Measurements from ENCODE around the gene CARHSP1.

CARHSP1 gene

GRCh38 chr16:8828541-8829165 lies 40.2 kb downstream of the CARHSP1 start:
- no peaks in the 10 kb centered on the region for H3K9me3 Mint-ChIP-seq
- peaks cover 38 to 61% of the 10 kb centered on the region in 2 donors for H3K36me3 Mint-ChIP-seq
- no peak for DNase-seq
- H3K4me1 Mint-ChIP-seq: peaks cover 13 to 21% of the 10 kb centered on the region in 2 donors
- no peak overlapping the region for H3K27ac Mint-ChIP-seq
- H3K4me3 Mint-ChIP-seq: no peak overlapping the region
- ATAC-seq (replicated peaks): no peak
- no peaks in the 10 kb centered on the region for H3K27me3 Mint-ChIP-seq

GRCh38 chr16:8826278-8826879 lies 42.4 kb downstream of the CARHSP1 start:
- H3K4me3 Mint-ChIP-seq: no peak overlapping the region
- H3K36me3 Mint-ChIP-seq: peaks cover 41 to 62% of the 10 kb centered on the region in 2 donors
- H3K27ac Mint-ChIP-seq: no peak overlapping the region
- peaks cover 9 to 10% of the 10 kb centered on the region in 2 donors for H3K4me1 Mint-ChIP-seq
- ATAC-seq (replicated peaks) (no peak), DNase-seq (no peak)
- H3K9me3 Mint-ChIP-seq: no peaks in the 10 kb centered on the region
- no peaks in the 10 kb centered on the region for H3K27me3 Mint-ChIP-seq

GRCh38 chr16:8822403-8822802 lies 46.4 kb downstream of the CARHSP1 start:
- no peaks in the 10 kb centered on the region for H3K9me3 Mint-ChIP-seq
- no peak for ATAC-seq (replicated peaks)
- peak overlapping the region; percentile 69 for H3K27ac Mint-ChIP-seq
- H3K36me3 Mint-ChIP-seq: peaks cover 46 to 63% of the 10 kb centered on the region in 2 donors
- DNase-seq: no peak
- H3K4me3 Mint-ChIP-seq: no peak overlapping the region
- no peaks in the 10 kb centered on the region for H3K27me3 Mint-ChIP-seq
- peaks cover 24 to 46% of the 10 kb centered on the region in 2 donors for H3K4me1 Mint-ChIP-seq

- H3K36me3 Mint-ChIP-seq: peaks cover 60 to 77% of the 10 kb centered on the region in 2 donors
- H3K4me3 Mint-ChIP-seq: peak overlapping the region; percentile 45 to 63
- peaks cover 35 to 62% of the 10 kb centered on the region in 2 donors for H3K4me1 Mint-ChIP-seq
- H3K9me3 Mint-ChIP-seq: no peaks in the 10 kb centered on the region
- peak overlapping the region; percentile 96 for H3K27ac Mint-ChIP-seq
- peak; percentile 13 to 20 for ATAC-seq (replicated peaks)
- no peak for DNase-seq
- H3K27me3 Mint-ChIP-seq: no peaks in the 10 kb centered on the region
Observed at GRCh38 chr16:8819411-8820034, 49.3 kb downstream of the CARHSP1 start.

- ATAC-seq (replicated peaks) (peak; percentile 95 to 96), DNase-seq (peak; percentile 54)
- peak overlapping the region; percentile 45 to 63 for H3K4me3 Mint-ChIP-seq
- peaks cover 65 to 82% of the 10 kb centered on the region in 2 donors for H3K36me3 Mint-ChIP-seq
- peaks cover 41 to 71% of the 10 kb centered on the region in 2 donors for H3K4me1 Mint-ChIP-seq
- peak overlapping the region; percentile 96 for H3K27ac Mint-ChIP-seq
- H3K9me3 Mint-ChIP-seq: no peaks in the 10 kb centered on the region
- H3K27me3 Mint-ChIP-seq: no peaks in the 10 kb centered on the region
Observed at GRCh38 chr16:8818504-8819270, 50.1 kb downstream of the CARHSP1 start.

GRCh38 chr16:8816967-8817655 lies 51.7 kb downstream of the CARHSP1 start:
- DNase-seq (no peak), ATAC-seq (replicated peaks) (peak; percentile 20 to 28)
- H3K4me3 Mint-ChIP-seq: no peak overlapping the region
- H3K9me3 Mint-ChIP-seq: no peaks in the 10 kb centered on the region
- no peaks in the 10 kb centered on the region for H3K27me3 Mint-ChIP-seq
- peaks cover 65 to 77% of the 10 kb centered on the region in 2 donors for H3K36me3 Mint-ChIP-seq
- H3K4me1 Mint-ChIP-seq: peaks cover 47 to 78% of the 10 kb centered on the region in 2 donors
- H3K27ac Mint-ChIP-seq: peak overlapping the region; percentile 65

- DNase-seq: no peak
- Mint-ChIP-seq H3K36me3 (peaks cover 56 to 67% of the 10 kb centered on the region in 2 donors), H3K27ac (peak overlapping the region; percentile 91), H3K27me3 (no peaks in the 10 kb centered on the region), H3K9me3 (no peaks in the 10 kb centered on the region), H3K4me3 (peak overlapping the region; percentile 61 to 71), H3K4me1 (peaks cover 37 to 50% of the 10 kb centered on the region in 2 donors)
- peak; percentile 40 to 56 for ATAC-seq (replicated peaks)
Observed at GRCh38 chr16:8814095-8814806, 54.6 kb downstream of the CARHSP1 start.

- H3K36me3 Mint-ChIP-seq: peaks cover 53 to 64% of the 10 kb centered on the region in 2 donors
- DNase-seq (no peak), ATAC-seq (replicated peaks) (no peak)
- no peak overlapping the region for H3K27ac Mint-ChIP-seq
- H3K9me3 Mint-ChIP-seq: no peaks in the 10 kb centered on the region
- no peaks in the 10 kb centered on the region for H3K27me3 Mint-ChIP-seq
- peaks cover 25 to 34% of the 10 kb centered on the region in 2 donors for H3K4me1 Mint-ChIP-seq
- H3K4me3 Mint-ChIP-seq: no peak overlapping the region
Observed at GRCh38 chr16:8812162-8812843, 56.5 kb downstream of the CARHSP1 start.

GRCh38 chr16:8808613-8809353 lies 60.0 kb downstream of the CARHSP1 start:
- DNase-seq (no peak), ATAC-seq (replicated peaks) (no peak)
- Mint-ChIP-seq H3K27me3 (no peaks in the 10 kb centered on the region), H3K4me1 (peaks cover 9 to 11% of the 10 kb centered on the region in 2 donors), H3K27ac (peak overlapping the region; percentile 20), H3K36me3 (peaks cover 48 to 65% of the 10 kb centered on the region in 2 donors), H3K4me3 (no peak overlapping the region), H3K9me3 (no peaks in the 10 kb centered on the region)

- no peak overlapping the region for H3K4me3 Mint-ChIP-seq
- H3K4me1 Mint-ChIP-seq: peaks cover 6 to 7% of the 10 kb centered on the region in 2 donors
- H3K27me3 Mint-ChIP-seq: no peaks in the 10 kb centered on the region
- H3K9me3 Mint-ChIP-seq: no peaks in the 10 kb centered on the region
- no peak for ATAC-seq (replicated peaks)
- no peak for DNase-seq
- no peak overlapping the region for H3K27ac Mint-ChIP-seq
- peaks cover 47 to 62% of the 10 kb centered on the region in 2 donors for H3K36me3 Mint-ChIP-seq
Observed at GRCh38 chr16:8808009-8808408, 60.8 kb downstream of the CARHSP1 start.

- Mint-ChIP-seq H3K36me3 (peaks cover 53 to 65% of the 10 kb centered on the region in 2 donors), H3K27me3 (no peaks in the 10 kb centered on the region)
Observed at GRCh38 chr16:8807189-8807588, 61.6 kb downstream of the CARHSP1 start.

GRCh38 chr16:8806272-8806983 lies 62.4 kb downstream of the CARHSP1 start:
- peaks cover 4 to 12% of the 10 kb centered on the region in 2 donors for H3K4me1 Mint-ChIP-seq
- peaks cover 56 to 68% of the 10 kb centered on the region in 2 donors for H3K36me3 Mint-ChIP-seq
- DNase-seq (no peak), ATAC-seq (replicated peaks) (no peak)
- no peak overlapping the region for H3K4me3 Mint-ChIP-seq
- H3K27me3 Mint-ChIP-seq: no peaks in the 10 kb centered on the region
- H3K27ac Mint-ChIP-seq: no peak overlapping the region
- H3K9me3 Mint-ChIP-seq: no peaks in the 10 kb centered on the region

More at GRCh38 chr16:8807189-8807588, 61.6 kb downstream of the CARHSP1 start:
- DNase-seq (no peak), ATAC-seq (replicated peaks) (no peak)
- H3K27ac Mint-ChIP-seq: no peak overlapping the region
- H3K9me3 Mint-ChIP-seq: no peaks in the 10 kb centered on the region
- H3K4me3 Mint-ChIP-seq: no peak overlapping the region
- peaks cover 4 to 9% of the 10 kb centered on the region in 2 donors for H3K4me1 Mint-ChIP-seq

All from stimulated activated naive B cell treated with anti-CD40 and anti-IgM and Interleukin-4, amounts not matched to agents 10 μg/mL and 1 μg/mL and 100 μg/mL, for 72 hours (primary cell).